Tibial nerve (tissue), 4 donors: ENCODE measurements around the gene WT1. TPM values are rescaled to one million over a fixed set of nuclear protein-coding genes. Genes with fewer than 3 reads are reported as not detected.

Source experiments
- DNase-seq, 2 donors: peaks; one replicate each; pipeline ENCODE4 v3.0.0-alpha.2; 2019; ENCODE audit warnings: low spot score in 2 of 2
- H3K27ac ChIP-seq, 4 donors: fragments of 200-600 bp; sonication (generic) in 3 of 4; one replicate each; pipeline ENCODE4 v1.5.1; 2017 to 2019; ENCODE audit warnings: mild to moderate bottlenecking in 1 of 4
- H3K27me3 ChIP-seq, 2 donors: fragments of 200-600 bp; sonication (generic) in 1 of 2; one replicate each; pipeline versions ENCODE4 v1.5.1 to v1.6.0; 2017 to 2019
- H3K36me3 ChIP-seq, 3 donors: fragments of 200-600 bp; sonication (generic); one replicate each; pipeline ENCODE4 v1.5.1; 2018 to 2019
- H3K4me1 ChIP-seq, 4 donors: fragments of 200-600 bp; sonication (generic) in 3 of 4; one replicate each; pipeline ENCODE4 v1.5.1; 2017 to 2019
- H3K4me3 ChIP-seq, 4 donors: fragments of 200-600 bp; sonication (generic) in 3 of 4; one replicate each; pipeline ENCODE4 v1.5.1; 2017 to 2019; ENCODE audit warnings: mild to moderate bottlenecking in 1 of 4, moderate library complexity in 1 of 4
- H3K9me3 ChIP-seq, 4 donors: fragments of 200-600 bp; sonication (generic) in 3 of 4; one replicate each; pipeline ENCODE4 v1.5.1; 2017 to 2019
- EP300 ChIP-seq, 2 donors: sonication (generic); formaldehyde crosslinking; IDR thresholded peaks; one replicate each; pipeline ENCODE4 v1.6.1; 2017; ENCODE audit warnings: antibody characterized with exemption in 2 of 2, mild to moderate bottlenecking in 1 of 2
- POLR2A ChIP-seq, 2 donors: fragments of 450-650 bp; IDR thresholded peaks; one replicate each; pipeline ENCODE4 v1.6.1; 2017; ENCODE audit warnings: antibody characterized with exemption in 2 of 2, mild to moderate bottlenecking in 2 of 2, moderate library complexity in 2 of 2
- WGBS, 2 donors: methylation state at CpG; one replicate each; pipeline ENCODE4 v1.1.5; 2018; 5-methylcytosine and 5-hydroxymethylcytosine counted together
- small RNA-seq: library from RNA; depleted of rRNA; stranded (forward); fragments of <200 nt; gene quantifications from one replicate; pipeline ENCODE3, GENCODE V24; 2016
- total RNA-seq, 4 donors: library from RNA; depleted of rRNA; stranded (reverse); fragments of >200 nt; gene quantifications; one replicate each; pipeline ENCODE4 v1.1.0, GENCODE V29; 2016
- TF ChIP-seq, protein P1 (sequence below), 5 experiments: fragments of 200-600 bp in 3 of 5; fragments of 450-650 bp in 2 of 5; sonication (generic) in 3 of 5; IDR thresholded peaks; one replicate each; pipeline ENCODE4 v1.5.1; 2016 to 2019; ENCODE audit warnings: antibody characterized with exemption in 5 of 5, mild to moderate bottlenecking in 3 of 5, moderate library complexity in 2 of 5

Gene WT1
- total RNA-seq, 4 donors from 2014 or later = not detected

GRCh38 chr11:32340181-32340580 lies 95.2 kb downstream of the WT1 start:
- no peaks in the 10 kb centered on the region for H3K9me3 ChIP-seq
- no peaks in the 10 kb centered on the region for H3K27me3 ChIP-seq
- H3K4me3 ChIP-seq = no peak overlapping the region
- no peaks in the 10 kb centered on the region for H3K36me3 ChIP-seq
- H3K4me1 ChIP-seq = no peaks in the 10 kb centered on the region
- DNase-seq = no peak
- TF ChIP-seq EP300 (IDR thresholded peaks at IDR 0.05) (no peak), POLR2A (IDR thresholded peaks at IDR 0.05) (no peak)
- TF ChIP-seq, protein P1, sequence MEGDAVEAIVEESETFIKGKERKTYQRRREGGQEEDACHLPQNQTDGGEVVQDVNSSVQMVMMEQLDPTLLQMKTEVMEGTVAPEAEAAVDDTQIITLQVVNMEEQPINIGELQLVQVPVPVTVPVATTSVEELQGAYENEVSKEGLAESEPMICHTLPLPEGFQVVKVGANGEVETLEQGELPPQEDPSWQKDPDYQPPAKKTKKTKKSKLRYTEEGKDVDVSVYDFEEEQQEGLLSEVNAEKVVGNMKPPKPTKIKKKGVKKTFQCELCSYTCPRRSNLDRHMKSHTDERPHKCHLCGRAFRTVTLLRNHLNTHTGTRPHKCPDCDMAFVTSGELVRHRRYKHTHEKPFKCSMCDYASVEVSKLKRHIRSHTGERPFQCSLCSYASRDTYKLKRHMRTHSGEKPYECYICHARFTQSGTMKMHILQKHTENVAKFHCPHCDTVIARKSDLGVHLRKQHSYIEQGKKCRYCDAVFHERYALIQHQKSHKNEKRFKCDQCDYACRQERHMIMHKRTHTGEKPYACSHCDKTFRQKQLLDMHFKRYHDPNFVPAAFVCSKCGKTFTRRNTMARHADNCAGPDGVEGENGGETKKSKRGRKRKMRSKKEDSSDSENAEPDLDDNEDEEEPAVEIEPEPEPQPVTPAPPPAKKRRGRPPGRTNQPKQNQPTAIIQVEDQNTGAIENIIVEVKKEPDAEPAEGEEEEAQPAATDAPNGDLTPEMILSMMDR (IDR thresholded peaks at IDR 0.05) = no peak
- 74 to 80% methylated on average over 3 of the region's 3 CpGs for WGBS, 2 donors
- no peak overlapping the region for H3K27ac ChIP-seq

Small RNAs within 50 kb of the gene (small RNA-seq; reads per million reads assigned to genes)
- gene RF02204 (not detected), gene RF02205 (not detected)

Other genes with a start within 250 kb of the WT1 start
- gene EIF3M, start 148.3 kb upstream of the WT1 start, total RNA-seq = 100 to 1,000 TPM; 163 to 257 (median 177) TPM